GM12878 (cell line): ENCODE measurements around the gene PPP1R9B. TPM values are rescaled to one million over a fixed set of nuclear protein-coding genes. Genes with fewer than 3 reads are reported as not detected.

ENCODE experiments used
- ATAC-seq: fragments of 200-7000 bp; cut with Tn5 transposase; 3 replicates; pipeline ENCODE4 v1.9.1; 2020; ENCODE audit warnings: mild to moderate bottlenecking, moderate library complexity
- BruUV-seq: library from RNA; stranded (reverse); fragments of 400-500 nt; replicated peaks from 2 replicates; lab custom pipeline; 2021; lab: Mats Ljungman, UMichigan
- CTCF ChIA-PET: fragments of 300-600 bp; sonication (Branson Sonifier 250); formaldehyde crosslinking; extraction: SDS; loops from one replicate; lab custom pipeline; 2021; ENCODE audit warnings: inconsistent platforms; lab: Yijun Ruan, JAX
- POLR2A ChIA-PET: fragments of 350-600 bp; formaldehyde crosslinking; extraction: SDS; loops from one replicate; lab custom pipeline; 2021; ENCODE audit warnings: inconsistent platforms; lab: Charles Lee
- RAD21 ChIA-PET: fragments of 300-600 bp; sonication (Branson Sonifier 250); formaldehyde crosslinking; loops from one replicate; lab custom pipeline; 2023; ENCODE audit warnings: antibody characterized with exemption; ENCODE audit not compliant: unreplicated experiment; lab: Charles Lee
- SMC1A ChIA-PET: fragments of 300-600 bp; sonication (Branson Sonifier 250); formaldehyde crosslinking; loops from one replicate; lab custom pipeline; 2023; ENCODE audit not compliant: unreplicated experiment, uncharacterized antibody; lab: Charles Lee
- DNase-seq: peaks from one replicate; pipeline ENCODE4 v3.0.0-alpha.2; 2011; ENCODE audit warnings: low read depth, low spot score
- FAIRE-seq: peaks from 3 replicates; lab custom pipeline; 2011; peaks lifted over from hg19 to GRCh38; lab: Jason Lieb, UNC
- H2AFZ ChIP-seq: 2 replicates; pipeline ENCODE4 v1.6.0; 2011; ENCODE audit warnings: low read depth, low read length, control low read depth; ENCODE audit not compliant: control insufficient read depth
- H3K27ac ChIP-seq: 2 replicates; pipeline ENCODE4 v1.5.1; 2011; ENCODE audit warnings: control low read depth; ENCODE audit not compliant: control insufficient read depth, insufficient read depth
- H3K27me3 ChIP-seq, 2 experiments: replicated peaks in 1 of 2; 2 replicates each; pipeline versions ENCODE4 v1.6.0 to v1.6.1; 2011; ENCODE audit warnings: low read length in 1 of 2; ENCODE audit not compliant: control insufficient read depth in 2 of 2, insufficient read depth in 2 of 2
- H3K36me3 ChIP-seq, 2 experiments: 2 replicates each; pipeline ENCODE4 v1.5.1; 2011; ENCODE audit warnings: low read length in 1 of 2; ENCODE audit not compliant: control insufficient read depth in 2 of 2, insufficient read depth in 2 of 2
- H3K4me1 ChIP-seq: 2 replicates; pipeline ENCODE4 v1.6.1; 2011; ENCODE audit warnings: mild to moderate bottlenecking, low read length, moderate library complexity, mixed read lengths; ENCODE audit not compliant: control insufficient read depth, insufficient read depth
- H3K4me2 ChIP-seq: 2 replicates; pipeline ENCODE4 v1.6.0; 2011; ENCODE audit warnings: control low read depth; ENCODE audit not compliant: control insufficient read depth, insufficient read depth
- H3K4me3 ChIP-seq: fragments of 200-600 bp; sonication (generic); 2 replicates; pipeline ENCODE4 v1.5.1; 2016
- H3K79me2 ChIP-seq: 2 replicates; pipeline ENCODE4 v1.6.0; 2011; ENCODE audit warnings: low read length; ENCODE audit not compliant: control insufficient read depth, insufficient read depth
- H3K9ac ChIP-seq: 2 replicates; pipeline ENCODE4 v1.8.0; 2011; ENCODE audit warnings: low read length, control low read depth, mixed read lengths; ENCODE audit not compliant: control insufficient read depth, insufficient read depth
- H3K9me3 ChIP-seq: replicated peaks from 3 replicates; pipeline ENCODE4 v1.5.1; 2011; ENCODE audit warnings: mild to moderate bottlenecking, low read length; ENCODE audit not compliant: control insufficient read depth, insufficient read depth
- H4K20me1 ChIP-seq: 2 replicates; pipeline ENCODE4 v1.6.0; 2011; ENCODE audit not compliant: control insufficient read depth, insufficient read depth
- BCL11A ChIP-seq: IDR thresholded peaks from 2 replicates; pipeline ENCODE4 v1.6.1; 2011; ENCODE audit warnings: low read depth, low read length
- CHD1 ChIP-seq: IDR thresholded peaks from 2 replicates; pipeline ENCODE4 v1.6.1; 2012; ENCODE audit warnings: low read depth, low read length, improper control_type of control experiment
- CHD4 ChIP-seq: fragments of 200-600 bp; sonication (generic); IDR thresholded peaks from 2 replicates; pipeline ENCODE4 v1.6.1; 2016; ENCODE audit warnings: mild to moderate bottlenecking
- EED ChIP-seq: sonication (generic); IDR thresholded peaks from 2 replicates; pipeline ENCODE4 v1.6.1; 2016; ENCODE audit warnings: antibody characterized with exemption, low read depth
- GATAD2B ChIP-seq: fragments of 450-650 bp; conservative IDR thresholded peaks from 2 replicates; pipeline ENCODE4 v1.6.1; 2017; ENCODE audit warnings: low read depth, mild to moderate bottlenecking, moderate library complexity
- KLF5 ChIP-seq: fragments of 450-650 bp; IDR thresholded peaks from 2 replicates; pipeline ENCODE4 v1.6.1; 2014; ENCODE audit warnings: mild to moderate bottlenecking; ENCODE audit not compliant: partially characterized antibody
- MEF2B ChIP-seq: fragments of 450-650 bp; IDR thresholded peaks from 2 replicates; pipeline ENCODE4 v1.6.1; 2018; ENCODE audit warnings: mild to moderate bottlenecking, moderate library complexity; ENCODE audit not compliant: partially characterized antibody, poor library complexity, severe bottlenecking
- MYB ChIP-seq: fragments of 150-350 bp; IDR thresholded peaks from 2 replicates; pipeline ENCODE4 v1.6.1; 2014; ENCODE audit warnings: mild to moderate bottlenecking, low read depth, low read length, borderline replicate concordance
- NR2F1 ChIP-seq: fragments of 450-650 bp; conservative IDR thresholded peaks from 2 replicates; pipeline ENCODE4 v1.6.1; 2017; ENCODE audit warnings: mild to moderate bottlenecking
- PML ChIP-seq: IDR thresholded peaks from 2 replicates; pipeline ENCODE4 v1.6.1; 2012; ENCODE audit warnings: low read length, inconsistent platforms
- TCF3 ChIP-seq: IDR thresholded peaks from 2 replicates; pipeline ENCODE4 v1.6.1; 2012; ENCODE audit warnings: low read depth, mild to moderate bottlenecking, low read length, borderline replicate concordance; ENCODE audit not compliant: insufficient read depth
- WGBS: methylation state at CpG from one replicate; pipeline ENCODE4 v1.1.6; 2016; ENCODE audit warnings: low lambda C conversion rate; ENCODE audit not compliant: insufficient replicate concordance, insufficient coverage; ENCODE audit errors: missing lambda C conversion rate; 5-methylcytosine and 5-hydroxymethylcytosine counted together
- in situ Hi-C: fragments of 300-500 bp; cut with MboI; formaldehyde crosslinking; loops from 9 replicates; pipeline ENCODE4 v1.14.3; 2018; ENCODE audit warnings: mixed read lengths
- intact Hi-C: fragments of 100-400 bp; cut with micrococcal nuclease; formaldehyde crosslinking; loops from one replicate; pipeline ENCODE4 v1.14.2; 2022; ENCODE audit not compliant: unreplicated experiment
- polyA plus RNA-seq, 11 experiments: library from polyadenylated mRNA; depleted of rRNA in 4 of 11; unstranded in 6 of 11; stranded (reverse) in 5 of 11; fragments of >200 nt; fragmentation: Nextera tagmentation in 4 of 11; fragmentation: Illumina TruSeq in 1 of 11; extraction: Ambion mirVana in 4 of 11; extraction: Trizol in 1 of 11; gene quantifications; 1 replicate in 1 of 11; 2 replicates in 10 of 11; pipeline versions ENCODE4 v1.2.1 to v1.2.3, GENCODE V29; 2011 to 2016; ENCODE audit warnings: inconsistent platforms in 2 of 11, missing spikeins in 2 of 11, low read depth in 1 of 11
- total RNA-seq, 4 experiments: library from RNA; depleted of rRNA in 3 of 4; stranded (reverse); fragments of >200 nt in 3 of 4; fragmentation: Illumina TruSeq in 1 of 4; extraction: Trizol in 1 of 4; gene quantifications; 2 replicates each; pipeline versions ENCODE4 v1.2.1 to v1.2.3, GENCODE V29; 2013 to 2021
- TF ChIP-seq, protein P1 (sequence below): fragments of 450-650 bp; IDR thresholded peaks from 2 replicates; pipeline ENCODE4 v1.6.1; 2018; ENCODE audit warnings: borderline replicate concordance, mild to moderate bottlenecking; ENCODE audit not compliant: partially characterized antibody
- TF ChIP-seq, protein P2 (sequence below): fragments of 450-650 bp; formaldehyde crosslinking; IDR thresholded peaks from 2 replicates; pipeline ENCODE4 v1.5.0; 2022; ENCODE audit warnings: mild to moderate bottlenecking, missing genetic modification characterization

PPP1R9B gene
- total and polyA plus RNA-seq, 10 of the 15 experiments (the other 5 are each of a cell fraction or from before 2014, with no cell fraction given) = 0.20 to 107 (median 37.5) TPM

DNA sequence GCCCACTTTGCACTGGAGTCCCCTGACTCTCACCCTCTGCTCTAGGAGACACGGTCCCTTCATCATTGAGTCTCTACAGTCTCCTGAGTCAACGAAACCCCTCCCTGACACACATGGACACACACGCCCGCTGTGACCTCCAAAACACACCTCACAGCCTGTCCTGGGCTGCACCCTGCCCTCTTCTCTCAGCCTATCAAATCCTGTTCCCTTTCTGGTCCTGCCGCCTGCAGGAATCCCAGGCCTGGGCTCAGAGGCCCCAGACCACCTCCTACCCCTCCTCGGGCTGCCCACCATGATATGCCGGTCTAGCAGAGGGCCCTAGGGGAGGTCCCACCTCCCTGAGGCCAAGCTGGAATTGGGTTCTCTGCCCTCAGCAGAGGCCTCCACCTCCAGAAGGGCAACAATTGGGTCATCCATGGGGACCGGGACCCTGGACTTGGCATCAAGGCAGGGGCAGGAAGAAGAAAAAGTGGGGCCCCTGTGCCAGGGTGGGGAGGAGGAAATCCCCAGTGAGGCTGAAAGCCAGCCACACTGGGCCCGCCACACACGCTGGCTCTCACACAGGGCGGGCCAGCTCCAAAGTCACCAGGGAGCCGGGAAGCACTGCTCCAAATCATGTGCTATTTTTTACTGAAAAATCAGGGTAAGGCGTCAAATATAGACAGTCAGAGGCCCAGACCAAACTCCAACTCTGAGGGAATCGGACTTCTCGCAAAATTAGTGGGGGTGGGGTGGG lies 3.4 kb downstream of the PPP1R9B start:
- Histone ChIP-seq H3K9ac (peak overlapping the region; percentile 92), H3K4me1 (peaks cover 44% of the 10 kb centered on the region), H3K79me2 (peaks cover 90% of the 10 kb centered on the region), H3K27me3 (no peaks in the 10 kb centered on the region), H2AFZ (no peak overlapping the region), H3K4me3 (peak overlapping the region; percentile 95), H3K27ac (peak overlapping the region; percentile 89), H3K9me3 (no peaks in the 10 kb centered on the region), H3K4me2 (peak overlapping the region; percentile 96), H3K36me3 (peaks cover 22 to 30% of the 10 kb centered on the region in 2 experiments), H4K20me1 (peaks cover 6% of the 10 kb centered on the region)
- POLR2A ChIA-PET = interaction anchor here (0.5 to 2.5 kb wide), 8 partner anchors 8 to 570 kb away, joined by 3 to 7 read pairs (median 4); no protein-coding TSS in a partner anchor
- WGBS = 1% methylated on average over 15 of the region's 15 CpGs
- FAIRE-seq (no peak), ATAC-seq (0 out of 3 replicates have a peak, but pooled peaks have one; percentile 2), DNase-seq (no peak)
- intact Hi-C loops (loop anchor here (5.0 kb wide), 1 partner anchor 50 kb away; the partner anchor contains the start of gene PDK2), in situ Hi-C loops (no loop called here)
- SMC1A ChIA-PET = interaction anchor here (1.3 to 3.4 kb wide), 7 partner anchors 8 to 53 kb away, joined by 3 to 15 read pairs (median 5); partner anchors contain the start of gene PDK2
- BruUV-seq = no TSS peak
- RAD21 ChIA-PET = interaction anchor here (0.7 to 2.9 kb wide), 6 partner anchors 11 to 51 kb away, joined by 3 to 19 read pairs (median 4); partner anchors contain the start of gene SGCA
- CTCF ChIA-PET = interaction anchor here (0.7 to 9.3 kb wide), 10 partner anchors 8 to 53 kb away, joined by 3 to 99 read pairs (median 4); partner anchors contain the start of gene PDK2
- TF ChIP-seq CHD4 (no peak), PML (no peak), MYB (no peak), TCF3 (no peak), MEF2B (no peak), EED (peak; percentile 50; the same call in 1 of the 2 replicates), GATAD2B (no peak), CHD1 (no peak), BCL11A (no peak), NR2F1 (no peak), KLF5 (no peak)
- TF ChIP-seq, protein P1, sequence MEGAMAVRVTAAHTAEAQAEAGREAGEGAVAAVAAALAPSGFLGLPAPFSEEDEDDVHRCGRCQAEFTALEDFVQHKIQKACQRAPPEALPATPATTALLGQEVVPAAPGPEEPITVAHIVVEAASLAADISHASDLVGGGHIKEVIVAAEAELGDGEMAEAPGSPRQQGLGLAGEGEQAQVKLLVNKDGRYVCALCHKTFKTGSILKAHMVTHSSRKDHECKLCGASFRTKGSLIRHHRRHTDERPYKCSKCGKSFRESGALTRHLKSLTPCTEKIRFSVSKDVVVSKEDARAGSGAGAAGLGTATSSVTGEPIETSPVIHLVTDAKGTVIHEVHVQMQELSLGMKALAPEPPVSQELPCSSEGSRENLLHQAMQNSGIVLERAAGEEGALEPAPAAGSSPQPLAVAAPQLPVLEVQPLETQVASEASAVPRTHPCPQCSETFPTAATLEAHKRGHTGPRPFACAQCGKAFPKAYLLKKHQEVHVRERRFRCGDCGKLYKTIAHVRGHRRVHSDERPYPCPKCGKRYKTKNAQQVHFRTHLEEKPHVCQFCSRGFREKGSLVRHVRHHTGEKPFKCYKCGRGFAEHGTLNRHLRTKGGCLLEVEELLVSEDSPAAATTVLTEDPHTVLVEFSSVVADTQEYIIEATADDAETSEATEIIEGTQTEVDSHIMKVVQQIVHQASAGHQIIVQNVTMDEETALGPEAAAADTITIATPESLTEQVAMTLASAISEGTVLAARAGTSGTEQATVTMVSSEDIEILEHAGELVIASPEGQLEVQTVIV = no peak
- TF ChIP-seq, protein P2, sequence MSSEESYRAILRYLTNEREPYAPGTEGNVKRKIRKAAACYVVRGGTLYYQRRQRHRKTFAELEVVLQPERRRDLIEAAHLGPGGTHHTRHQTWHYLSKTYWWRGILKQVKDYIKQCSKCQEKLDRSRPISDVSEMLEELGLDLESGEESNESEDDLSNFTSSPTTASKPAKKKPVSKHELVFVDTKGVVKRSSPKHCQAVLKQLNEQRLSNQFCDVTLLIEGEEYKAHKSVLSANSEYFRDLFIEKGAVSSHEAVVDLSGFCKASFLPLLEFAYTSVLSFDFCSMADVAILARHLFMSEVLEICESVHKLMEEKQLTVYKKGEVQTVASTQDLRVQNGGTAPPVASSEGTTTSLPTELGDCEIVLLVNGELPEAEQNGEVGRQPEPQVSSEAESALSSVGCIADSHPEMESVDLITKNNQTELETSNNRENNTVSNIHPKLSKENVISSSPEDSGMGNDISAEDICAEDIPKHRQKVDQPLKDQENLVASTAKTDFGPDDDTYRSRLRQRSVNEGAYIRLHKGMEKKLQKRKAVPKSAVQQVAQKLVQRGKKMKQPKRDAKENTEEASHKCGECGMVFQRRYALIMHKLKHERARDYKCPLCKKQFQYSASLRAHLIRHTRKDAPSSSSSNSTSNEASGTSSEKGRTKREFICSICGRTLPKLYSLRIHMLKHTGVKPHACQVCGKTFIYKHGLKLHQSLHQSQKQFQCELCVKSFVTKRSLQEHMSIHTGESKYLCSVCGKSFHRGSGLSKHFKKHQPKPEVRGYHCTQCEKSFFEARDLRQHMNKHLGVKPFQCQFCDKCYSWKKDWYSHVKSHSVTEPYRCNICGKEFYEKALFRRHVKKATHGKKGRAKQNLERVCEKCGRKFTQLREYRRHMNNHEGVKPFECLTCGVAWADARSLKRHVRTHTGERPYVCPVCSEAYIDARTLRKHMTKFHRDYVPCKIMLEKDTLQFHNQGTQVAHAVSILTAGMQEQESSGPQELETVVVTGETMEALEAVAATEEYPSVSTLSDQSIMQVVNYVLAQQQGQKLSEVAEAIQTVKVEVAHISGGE (CRISPR knock-in tag) = no peak
